ENCODE results near the gene ZBED4.
"Not testable (repeated sequence)": the region's sequence is repeated elsewhere in the genome, so short reads cannot be mapped to it uniquely, and the experiment has no call there.

DNA sequence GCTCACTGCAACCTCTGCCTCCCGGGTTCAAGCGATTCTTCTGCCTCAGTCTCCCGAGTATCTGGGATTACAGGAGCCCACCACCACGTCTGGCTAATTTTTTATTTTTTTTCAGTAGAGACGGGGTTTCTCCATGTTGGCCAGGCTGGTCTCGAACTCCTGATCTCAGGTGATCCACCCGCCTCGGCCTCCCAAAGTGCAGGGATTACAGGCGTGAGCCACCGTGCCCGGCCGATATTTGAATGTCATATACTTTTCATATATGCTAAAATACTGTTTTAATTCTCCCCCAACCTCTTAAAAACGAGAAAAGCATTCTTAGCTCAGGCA lies 1.1 kb upstream of the ZBED4 start:
- TF ChIP-seq, protein P1, sequence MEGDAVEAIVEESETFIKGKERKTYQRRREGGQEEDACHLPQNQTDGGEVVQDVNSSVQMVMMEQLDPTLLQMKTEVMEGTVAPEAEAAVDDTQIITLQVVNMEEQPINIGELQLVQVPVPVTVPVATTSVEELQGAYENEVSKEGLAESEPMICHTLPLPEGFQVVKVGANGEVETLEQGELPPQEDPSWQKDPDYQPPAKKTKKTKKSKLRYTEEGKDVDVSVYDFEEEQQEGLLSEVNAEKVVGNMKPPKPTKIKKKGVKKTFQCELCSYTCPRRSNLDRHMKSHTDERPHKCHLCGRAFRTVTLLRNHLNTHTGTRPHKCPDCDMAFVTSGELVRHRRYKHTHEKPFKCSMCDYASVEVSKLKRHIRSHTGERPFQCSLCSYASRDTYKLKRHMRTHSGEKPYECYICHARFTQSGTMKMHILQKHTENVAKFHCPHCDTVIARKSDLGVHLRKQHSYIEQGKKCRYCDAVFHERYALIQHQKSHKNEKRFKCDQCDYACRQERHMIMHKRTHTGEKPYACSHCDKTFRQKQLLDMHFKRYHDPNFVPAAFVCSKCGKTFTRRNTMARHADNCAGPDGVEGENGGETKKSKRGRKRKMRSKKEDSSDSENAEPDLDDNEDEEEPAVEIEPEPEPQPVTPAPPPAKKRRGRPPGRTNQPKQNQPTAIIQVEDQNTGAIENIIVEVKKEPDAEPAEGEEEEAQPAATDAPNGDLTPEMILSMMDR (IDR thresholded peaks at IDR 0.05) = not testable (repeated sequence)
- not testable (repeated sequence) for TF ChIP-seq POLR2AphosphoS5 (IDR thresholded peaks at IDR 0.05); POLR2A (IDR thresholded peaks at IDR 0.05); EP300 (IDR thresholded peaks at IDR 0.05; ENCODE audit: low read depth)

Data from transverse colon (tissue), 4 donors.